WERI-Rb-1 (cell line): ENCODE results near the gene DCBLD2.
A peak's percentile ranks its signal among the peaks of the same experiment; 100 is the strongest.

Source experiments
- DNase-seq: peaks from one replicate; pipeline ENCODE4 v3.0.0-alpha.2; 2020
- H3K27ac ChIP-seq: fragments of 250-450 bp; sonication (Bioruptor Pico); 2 replicates; pipeline ENCODE4 v1.5.1; 2020; ENCODE audit warnings: mild to moderate bottlenecking, moderate library complexity
- H3K27me3 ChIP-seq: fragments of 250-450 bp; sonication (Bioruptor Pico); 2 replicates; pipeline ENCODE4 v1.5.1; 2021; ENCODE audit warnings: mild to moderate bottlenecking, low read depth, moderate library complexity; ENCODE audit not compliant: insufficient read depth, severe bottlenecking
- H3K36me3 ChIP-seq: fragments of 250-450 bp; sonication (Bioruptor Pico); 2 replicates; pipeline ENCODE4 v1.5.1; 2020; ENCODE audit warnings: mild to moderate bottlenecking, moderate library complexity
- H3K4me3 ChIP-seq: 2 replicates; pipeline ENCODE4 v1.5.1; 2011; ENCODE audit warnings: low read depth, mild to moderate bottlenecking, control low read depth, low read length
- H3K9me3 ChIP-seq: fragments of 250-450 bp; sonication (Bioruptor Pico); 2 replicates; pipeline ENCODE4 v1.5.1; 2021; ENCODE audit warnings: mild to moderate bottlenecking, moderate library complexity; ENCODE audit not compliant: severe bottlenecking
- CTCF ChIP-seq: IDR thresholded peaks from 2 replicates; pipeline ENCODE4 v1.5.1; 2011; ENCODE audit warnings: low read depth, mild to moderate bottlenecking, control low read depth, inconsistent platforms, low read length

The DCBLD2 gene

GRCh38 chr3:98829246-98829832 lies 72.2 kb downstream of the DCBLD2 start:
- H3K27me3 ChIP-seq: no peaks in the 10 kb centered on the region
- H3K36me3 ChIP-seq: 0 out of 2 replicates have a peak, but pooled peaks cover 5% of the 10 kb centered on the region
- no peak overlapping the region for H3K27ac ChIP-seq
- no peak for DNase-seq
- no peak overlapping the region for H3K4me3 ChIP-seq
- no peak for TF ChIP-seq CTCF
- H3K9me3 ChIP-seq: peaks cover 6% of the 10 kb centered on the region

- Histone ChIP-seq H3K27ac (no peak overlapping the region), H3K4me3 (no peak overlapping the region), H3K27me3 (no peaks in the 10 kb centered on the region), H3K36me3 (0 out of 2 replicates have a peak, but pooled peaks cover 5% of the 10 kb centered on the region), H3K9me3 (no peaks in the 10 kb centered on the region)
- no peak for DNase-seq
- no peak for TF ChIP-seq CTCF
Measured at GRCh38 chr3:98827221-98827920, 74.1 kb downstream of the DCBLD2 start.

- Histone ChIP-seq H3K4me3 (no peak overlapping the region), H3K27me3 (no peaks in the 10 kb centered on the region), H3K27ac (no peak overlapping the region), H3K36me3 (peaks cover 12% of the 10 kb centered on the region; the same call in 1 of the 2 replicates), H3K9me3 (no peaks in the 10 kb centered on the region)
- DNase-seq: no peak
- TF ChIP-seq CTCF: no peak
Measured at GRCh38 chr3:98826126-98826525, 75.4 kb downstream of the DCBLD2 start.

- Histone ChIP-seq H3K9me3 (no peaks in the 10 kb centered on the region), H3K36me3 (peaks cover 12% of the 10 kb centered on the region; the same call in 1 of the 2 replicates)
- no peak for DNase-seq
Measured at GRCh38 chr3:98824256-98824655, 77.2 kb downstream of the DCBLD2 start.

GRCh38 chr3:98823791-98824190 lies 77.7 kb downstream of the DCBLD2 start:
- no peak for DNase-seq
- H3K27me3 ChIP-seq: no peaks in the 10 kb centered on the region
- TF ChIP-seq CTCF: no peak
- no peak overlapping the region for H3K27ac ChIP-seq
- H3K9me3 ChIP-seq: no peaks in the 10 kb centered on the region
- peaks cover 12% of the 10 kb centered on the region; the same call in 1 of the 2 replicates for H3K36me3 ChIP-seq
- H3K4me3 ChIP-seq: no peak overlapping the region

More at GRCh38 chr3:98824256-98824655, 77.2 kb downstream of the DCBLD2 start:
- no peak overlapping the region for H3K4me3 ChIP-seq
- peak; percentile 36; the same call in 1 of the 2 replicates for TF ChIP-seq CTCF
- H3K27ac ChIP-seq: no peak overlapping the region
- no peaks in the 10 kb centered on the region for H3K27me3 ChIP-seq
